ENCODE results near the gene SLC18A3.

Gene SLC18A3

GRCh38 chr10:49627644-49628247 lies 17.6 kb downstream of the SLC18A3 start:
- H3K4me3 ChIP-seq (ENCODE audit: low read depth, low read length): no peak overlapping the region
- H3K27me3 ChIP-seq (replicated peaks): peaks cover 3% of the 10 kb centered on the region
- H3K36me3 ChIP-seq (replicated peaks): no peaks in the 10 kb centered on the region
- no peak overlapping the region for H3K27ac ChIP-seq
- DNase-seq: no peak
- in situ Hi-C loops (cut with HindIII; ENCODE audit: low pct_ligation_motif_present, low sequenced_read_pairs): no loop called here
- TF ChIP-seq CTCF (IDR thresholded peaks at IDR 0.05; ENCODE audit: low read depth, low read length, missing control alignments): no peak

GRCh38 chr10:49628599-49628998 lies 18.5 kb downstream of the SLC18A3 start:
- no peak overlapping the region for H3K27ac ChIP-seq
- in situ Hi-C loops (cut with HindIII; ENCODE audit: low pct_ligation_motif_present, low sequenced_read_pairs): no loop called here
- peaks cover 3% of the 10 kb centered on the region for H3K27me3 ChIP-seq (replicated peaks)
- TF ChIP-seq CTCF (IDR thresholded peaks at IDR 0.05; ENCODE audit: low read depth, low read length, missing control alignments): no peak
- DNase-seq: no peak
- no peaks in the 10 kb centered on the region for H3K36me3 ChIP-seq (replicated peaks)
- H3K4me3 ChIP-seq (ENCODE audit: low read depth, low read length): no peak overlapping the region

- H3K36me3 ChIP-seq (replicated peaks): no peaks in the 10 kb centered on the region
Observed at GRCh38 chr10:49629431-49629881, 19.3 kb downstream of the SLC18A3 start.

GRCh38 chr10:49631975-49632374 lies 21.9 kb downstream of the SLC18A3 start:
- Histone ChIP-seq H3K27me3 (replicated peaks) (peaks cover 10% of the 10 kb centered on the region), H3K4me3 (ENCODE audit: low read depth, low read length) (no peak overlapping the region), H3K36me3 (replicated peaks) (no peaks in the 10 kb centered on the region), H3K27ac (no peak overlapping the region)
- DNase-seq: no peak
- in situ Hi-C loops (cut with HindIII; ENCODE audit: low pct_ligation_motif_present, low sequenced_read_pairs): no loop called here
- no peak for TF ChIP-seq CTCF (IDR thresholded peaks at IDR 0.05; ENCODE audit: low read depth, low read length, missing control alignments)

More at GRCh38 chr10:49629431-49629881, 19.3 kb downstream of the SLC18A3 start:
- peaks cover 5% of the 10 kb centered on the region for H3K27me3 ChIP-seq (replicated peaks)
- H3K4me3 ChIP-seq (ENCODE audit: low read depth, low read length): no peak overlapping the region
- TF ChIP-seq CTCF (IDR thresholded peaks at IDR 0.05; ENCODE audit: low read depth, low read length, missing control alignments): no peak
- DNase-seq: no peak
- H3K27ac ChIP-seq: no peak overlapping the region
- in situ Hi-C loops (cut with HindIII; ENCODE audit: low pct_ligation_motif_present, low sequenced_read_pairs): no loop called here

- no peak for DNase-seq
- Histone ChIP-seq H3K36me3 (replicated peaks) (no peaks in the 10 kb centered on the region), H3K4me3 (ENCODE audit: low read depth, low read length) (no peak overlapping the region), H3K27ac (no peak overlapping the region), H3K27me3 (replicated peaks) (peaks cover 14% of the 10 kb centered on the region)
- no peak for TF ChIP-seq CTCF (IDR thresholded peaks at IDR 0.05; ENCODE audit: low read depth, low read length, missing control alignments)
- in situ Hi-C loops (cut with HindIII; ENCODE audit: low pct_ligation_motif_present, low sequenced_read_pairs): no loop called here
Observed at GRCh38 chr10:49632406-49633317, 22.6 kb downstream of the SLC18A3 start.

Measured in brain microvascular endothelial cell (primary cell).